Measurements from ENCODE around the gene PRKCA. TPM values are rescaled to one million over a fixed set of nuclear protein-coding genes. Genes with fewer than 3 reads are reported as not detected.

Gene PRKCA
- total RNA-seq, 2 experiments from 2014 or later, result 84.4 to 87.9 TPM

DNA sequence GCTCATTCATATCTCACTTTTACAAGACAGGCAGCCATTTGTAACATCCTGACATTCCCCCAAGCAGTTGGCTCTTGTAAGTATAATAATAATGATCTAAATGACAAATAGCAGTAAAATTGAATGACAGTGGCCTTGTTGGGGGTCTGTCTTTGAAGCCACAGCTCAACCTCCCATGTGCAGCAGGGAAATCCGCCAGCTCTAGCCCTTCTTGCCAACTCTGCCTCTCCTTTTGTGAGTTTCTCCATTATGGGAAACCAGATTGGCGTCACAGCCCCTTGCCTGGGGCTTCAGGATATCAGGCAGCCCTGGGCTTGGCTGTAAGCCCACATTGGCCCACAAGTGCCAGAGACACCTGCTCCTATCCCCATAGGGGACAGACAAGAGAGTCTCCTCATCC is 462.1 kb downstream of the PRKCA start:
- no peak for DNase-seq
- Mint-ChIP-seq H3K27ac (no peak overlapping the region), H3K9me3 (no peaks in the 10 kb centered on the region), H3K36me3 (ENCODE audit: low read depth) (peaks cover 15% of the 10 kb centered on the region), H3K27me3 (no peaks in the 10 kb centered on the region), H3K4me3 (no peak overlapping the region), H3K4me1 (ENCODE audit: low read depth) (peaks cover 3% of the 10 kb centered on the region)
- intact Hi-C loops (cut with micrococcal nuclease), result no loop called here
- ChIA-PET POLR2A (no interaction called here), CTCF (no interaction called here)
- TF ChIP-seq, protein P1, sequence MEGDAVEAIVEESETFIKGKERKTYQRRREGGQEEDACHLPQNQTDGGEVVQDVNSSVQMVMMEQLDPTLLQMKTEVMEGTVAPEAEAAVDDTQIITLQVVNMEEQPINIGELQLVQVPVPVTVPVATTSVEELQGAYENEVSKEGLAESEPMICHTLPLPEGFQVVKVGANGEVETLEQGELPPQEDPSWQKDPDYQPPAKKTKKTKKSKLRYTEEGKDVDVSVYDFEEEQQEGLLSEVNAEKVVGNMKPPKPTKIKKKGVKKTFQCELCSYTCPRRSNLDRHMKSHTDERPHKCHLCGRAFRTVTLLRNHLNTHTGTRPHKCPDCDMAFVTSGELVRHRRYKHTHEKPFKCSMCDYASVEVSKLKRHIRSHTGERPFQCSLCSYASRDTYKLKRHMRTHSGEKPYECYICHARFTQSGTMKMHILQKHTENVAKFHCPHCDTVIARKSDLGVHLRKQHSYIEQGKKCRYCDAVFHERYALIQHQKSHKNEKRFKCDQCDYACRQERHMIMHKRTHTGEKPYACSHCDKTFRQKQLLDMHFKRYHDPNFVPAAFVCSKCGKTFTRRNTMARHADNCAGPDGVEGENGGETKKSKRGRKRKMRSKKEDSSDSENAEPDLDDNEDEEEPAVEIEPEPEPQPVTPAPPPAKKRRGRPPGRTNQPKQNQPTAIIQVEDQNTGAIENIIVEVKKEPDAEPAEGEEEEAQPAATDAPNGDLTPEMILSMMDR (IDR thresholded peaks at IDR 0.05), result no peak
- ATAC-seq, result no peak

GRCh38 chr17:66767154-66767933 is 464.9 kb downstream of the PRKCA start:
- no peaks in the 10 kb centered on the region for H3K27me3 Mint-ChIP-seq
- no peaks in the 10 kb centered on the region for H3K9me3 Mint-ChIP-seq
- DNase-seq (no peak), ATAC-seq (peak; percentile 55)
- H3K4me3 Mint-ChIP-seq, result no peak overlapping the region
- peaks cover 15% of the 10 kb centered on the region for H3K36me3 Mint-ChIP-seq (ENCODE audit: low read depth)
- CTCF ChIA-PET, result no interaction called here
- H3K27ac Mint-ChIP-seq, result peak overlapping the region; percentile 68
- TF ChIP-seq, protein P1 (IDR thresholded peaks at IDR 0.05), result no peak
- H3K4me1 Mint-ChIP-seq (ENCODE audit: low read depth), result peaks cover 3% of the 10 kb centered on the region
- POLR2A ChIA-PET, result no interaction called here
- intact Hi-C loops (cut with micrococcal nuclease), result no loop called here

DNA sequence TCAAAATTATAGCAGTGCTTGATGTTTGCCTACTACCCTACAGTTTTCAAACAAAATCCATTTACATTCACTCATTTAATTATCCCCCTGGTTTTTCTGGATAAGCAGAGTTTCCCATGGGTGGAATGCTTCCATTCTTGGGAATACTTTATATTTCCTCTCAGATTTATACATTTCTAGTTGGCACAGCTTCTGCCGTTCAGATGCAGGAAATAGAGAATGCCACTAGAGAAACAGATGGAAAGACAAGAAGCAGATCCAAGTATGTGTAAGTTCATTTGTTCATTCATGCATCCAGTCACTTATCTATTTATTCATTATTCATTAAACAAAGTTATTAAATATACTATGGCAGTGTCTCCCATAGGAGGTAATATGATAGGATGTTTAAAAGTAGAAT is 467.5 kb downstream of the PRKCA start:
- POLR2A ChIA-PET, result no interaction called here

DNA sequence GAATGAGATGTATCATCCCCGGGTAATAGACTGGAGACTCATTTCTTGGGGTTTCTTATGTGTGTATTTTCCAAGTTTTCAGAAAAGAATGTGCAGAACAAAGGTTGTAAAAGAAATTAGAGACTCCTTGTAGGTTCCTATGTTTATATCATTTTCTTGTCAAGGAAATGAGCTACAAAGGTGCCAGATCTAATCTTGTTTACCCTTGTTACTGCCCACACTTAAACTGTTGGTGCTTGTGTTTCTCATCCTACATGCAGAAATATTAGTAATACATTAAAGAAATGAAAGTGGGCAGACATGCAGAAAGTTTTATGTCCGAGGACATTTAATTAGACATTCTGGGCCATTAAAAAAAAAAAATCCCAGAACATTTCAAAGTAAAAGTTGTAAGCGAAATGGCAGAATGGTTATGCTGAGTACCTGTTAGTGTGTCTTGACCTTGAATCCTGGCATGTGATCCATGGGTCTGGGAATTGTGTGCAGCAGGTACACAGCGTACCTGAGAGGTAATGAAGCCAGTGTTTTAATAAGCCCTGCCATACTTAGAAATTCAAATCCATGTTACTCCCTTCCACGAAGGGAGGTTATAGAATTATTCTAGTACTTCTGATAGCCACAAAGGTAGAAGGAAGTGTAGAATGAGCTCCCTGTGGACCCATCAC is 469.9 kb downstream of the PRKCA start:
- Mint-ChIP-seq H3K36me3 (ENCODE audit: low read depth) (peaks cover 13% of the 10 kb centered on the region), H3K27me3 (no peaks in the 10 kb centered on the region), H3K27ac (no peak overlapping the region), H3K9me3 (no peaks in the 10 kb centered on the region), H3K4me1 (ENCODE audit: low read depth) (peaks cover under 1% of the 10 kb centered on the region), H3K4me3 (no peak overlapping the region)
- intact Hi-C loops (cut with micrococcal nuclease), result no loop called here
- TF ChIP-seq, protein P1 (IDR thresholded peaks at IDR 0.05), result no peak
- ATAC-seq (no peak), DNase-seq (no peak)
- CTCF ChIA-PET, result interaction anchor here (0.8 kb wide), 1 partner anchor 522 kb away, joined by 3 read pairs; no protein-coding TSS in a partner anchor
- POLR2A ChIA-PET, result interaction anchor here (1.2 kb wide), 1 partner anchor 19 kb away, joined by 3 read pairs; no protein-coding TSS in a partner anchor

More for the DNA sequence above, 467.5 kb downstream of the PRKCA start:
- Mint-ChIP-seq H3K27me3 (no peaks in the 10 kb centered on the region), H3K9me3 (no peaks in the 10 kb centered on the region), H3K4me1 (ENCODE audit: low read depth) (peaks cover 3% of the 10 kb centered on the region), H3K27ac (no peak overlapping the region), H3K4me3 (no peak overlapping the region), H3K36me3 (ENCODE audit: low read depth) (peaks cover 17% of the 10 kb centered on the region)
- TF ChIP-seq, protein P1 (IDR thresholded peaks at IDR 0.05), result no peak
- ATAC-seq (no peak), DNase-seq (no peak)
- CTCF ChIA-PET, result no interaction called here
- intact Hi-C loops (cut with micrococcal nuclease), result no loop called here

DNA sequence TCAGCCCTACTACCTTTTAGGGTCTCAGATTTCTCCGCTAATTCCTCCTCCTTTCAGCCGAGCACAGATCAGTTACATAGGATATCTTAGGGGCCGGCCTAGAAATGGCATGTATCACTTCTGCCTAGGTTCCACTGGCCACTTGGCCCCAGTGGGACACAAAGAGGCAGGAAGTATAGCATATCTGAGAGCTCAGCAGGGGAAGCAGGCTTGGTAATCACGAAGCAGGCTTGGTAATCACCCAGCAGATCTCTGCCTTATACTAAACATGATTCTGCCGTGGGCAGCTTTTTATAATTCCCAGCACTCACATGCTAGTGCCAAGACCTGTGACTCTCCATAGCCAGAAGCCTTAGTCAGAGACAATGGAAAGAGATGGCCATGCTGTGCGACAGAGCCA is 472.9 kb downstream of the PRKCA start:
- H3K9me3 Mint-ChIP-seq, result no peaks in the 10 kb centered on the region
- no peak for DNase-seq
- no peaks in the 10 kb centered on the region for H3K4me1 Mint-ChIP-seq (ENCODE audit: low read depth)
- ChIA-PET CTCF (no interaction called here), POLR2A (no interaction called here)
- peaks cover 16% of the 10 kb centered on the region for H3K36me3 Mint-ChIP-seq (ENCODE audit: low read depth)
- ATAC-seq, result no peak
- no peak overlapping the region for H3K4me3 Mint-ChIP-seq
- no peaks in the 10 kb centered on the region for H3K27me3 Mint-ChIP-seq
- intact Hi-C loops (cut with micrococcal nuclease), result no loop called here
- TF ChIP-seq, protein P1 (IDR thresholded peaks at IDR 0.05), result no peak
- H3K27ac Mint-ChIP-seq, result no peak overlapping the region
